Lower leg skin (tissue), 4 donors: ENCODE data around the gene SMIM31. TPM values are rescaled to one million over a fixed set of nuclear protein-coding genes. Genes with fewer than 3 reads are reported as not detected.

Experiments used
- DNase-seq, 2 donors: peaks; one replicate each; pipeline ENCODE4 v3.0.0-alpha.2; 2019; ENCODE audit warnings: low spot score in 2 of 2
- H3K4me3 ChIP-seq: fragments of 200-600 bp; sonication (generic); 2 replicates; pipeline ENCODE4 v1.5.1; 2017; ENCODE audit warnings: mild to moderate bottlenecking, low read depth; ENCODE audit not compliant: poor library complexity, severe bottlenecking
- CTCF ChIP-seq, 3 donors: fragments of 450-650 bp; IDR thresholded peaks; one replicate each; pipeline ENCODE4 v1.5.1; 2016; ENCODE audit warnings: antibody characterized with exemption in 3 of 3, mild to moderate bottlenecking in 3 of 3, moderate library complexity in 2 of 3
- POLR2A ChIP-seq, 2 donors: fragments of 450-650 bp; IDR thresholded peaks; one replicate each; pipeline ENCODE4 v1.6.1; 2016 to 2017; ENCODE audit warnings: antibody characterized with exemption in 2 of 2, mild to moderate bottlenecking in 1 of 2, moderate library complexity in 1 of 2
- WGBS, 2 donors: methylation state at CpG; one replicate each; pipeline ENCODE4 v1.1.5; 2018; 5-methylcytosine and 5-hydroxymethylcytosine counted together
- intact Hi-C: fragments of 100-400 bp; cut with DNase I; formaldehyde crosslinking; loops from one replicate; pipeline ENCODE4 v1.15.0; 2023; ENCODE audit warnings: low total_unique reads
- total RNA-seq, 4 donors: library from RNA; depleted of rRNA; stranded (reverse); fragments of >200 nt; gene quantifications; one replicate each; pipeline ENCODE4 v1.1.0, GENCODE V29; 2016

Gene SMIM31
- total RNA-seq, 4 donors from 2014 or later, result not detected

GRCh38 chr4:164803702-164804101 is 49.8 kb downstream of the SMIM31 start:
- no peak for TF ChIP-seq POLR2A (IDR thresholded peaks at IDR 0.05)
- TF ChIP-seq CTCF (IDR thresholded peaks at IDR 0.05), result no peak
- intact Hi-C loops, result no loop called here
- WGBS, 2 donors, result 82 to 93% methylated on average over 8 of the region's 8 CpGs
- DNase-seq, result no peak
- H3K4me3 ChIP-seq, result no peak overlapping the region

- intact Hi-C loops, result no loop called here
- H3K4me3 ChIP-seq, result no peak overlapping the region
- no peak for TF ChIP-seq CTCF (IDR thresholded peaks at IDR 0.05)
- no peak for TF ChIP-seq POLR2A (IDR thresholded peaks at IDR 0.05)
- DNase-seq, result no peak
- 70 to 81% methylated on average over 12 of the region's 12 CpGs for WGBS, 2 donors
Measured at GRCh38 chr4:164807611-164808010, 53.7 kb downstream of the SMIM31 start.

GRCh38 chr4:164813554-164813953 is 59.6 kb downstream of the SMIM31 start:
- intact Hi-C loops, result no loop called here
- H3K4me3 ChIP-seq, result no peak overlapping the region
- DNase-seq, result no peak
- no peak for TF ChIP-seq CTCF (IDR thresholded peaks at IDR 0.05)
- TF ChIP-seq POLR2A (IDR thresholded peaks at IDR 0.05), result no peak
- WGBS, 2 donors, result 60 to 74% methylated on average over 2 of the region's 2 CpGs

- H3K4me3 ChIP-seq, result no peak overlapping the region
- no peak for DNase-seq
- TF ChIP-seq POLR2A (IDR thresholded peaks at IDR 0.05) (no peak), CTCF (IDR thresholded peaks at IDR 0.05) (no peak)
- intact Hi-C loops, result no loop called here
- WGBS, 2 donors, result 53 to 74% methylated on average over 1 of the region's 1 CpG
Measured at GRCh38 chr4:164815711-164816110, 61.8 kb downstream of the SMIM31 start.

- no peak overlapping the region for H3K4me3 ChIP-seq
- intact Hi-C loops, result no loop called here
- no peak for TF ChIP-seq POLR2A (IDR thresholded peaks at IDR 0.05)
- TF ChIP-seq CTCF (IDR thresholded peaks at IDR 0.05), result no peak
- no peak for DNase-seq
- WGBS, 2 donors, result 76 to 86% methylated on average over 1 of the region's 1 CpG
Measured at GRCh38 chr4:164819366-164819765, 65.4 kb downstream of the SMIM31 start.

GRCh38 chr4:164821711-164822110 is 67.8 kb downstream of the SMIM31 start:
- H3K4me3 ChIP-seq, result no peak overlapping the region
- WGBS, 2 donors, result 39 to 54% methylated on average over 4 of the region's 4 CpGs
- DNase-seq, result no peak
- no peak for TF ChIP-seq CTCF (IDR thresholded peaks at IDR 0.05)
- no peak for TF ChIP-seq POLR2A (IDR thresholded peaks at IDR 0.05)
- intact Hi-C loops, result no loop called here
